Loucy (cell line): ENCODE measurements around the gene SLC29A3.

Experiments
- H2AFZ ChIP-seq: fragments of 200-600 bp; sonication (generic); 2 replicates; pipeline ENCODE4 v1.6.0; 2016; ENCODE audit warnings: antibody characterized with exemption, mild to moderate bottlenecking, low read length, moderate library complexity
- H3F3A ChIP-seq: fragments of 200-600 bp; 2 replicates; pipeline ENCODE4 v1.6.0; 2016; ENCODE audit warnings: antibody characterized with exemption, low read depth, mild to moderate bottlenecking
- H3K27me3 ChIP-seq: fragments of 200-600 bp; sonication (generic); 2 replicates; pipeline ENCODE4 v1.6.1; 2014; ENCODE audit warnings: low read length, mild to moderate bottlenecking; ENCODE audit not compliant: insufficient read depth, poor library complexity, severe bottlenecking
- H3K36me3 ChIP-seq: fragments of 200-600 bp; sonication (generic); 2 replicates; pipeline ENCODE4 v1.6.1; 2016; ENCODE audit warnings: low read length; ENCODE audit not compliant: insufficient read depth
- H3K4me1 ChIP-seq: fragments of 200-600 bp; sonication (generic); 2 replicates; pipeline ENCODE4 v1.5.1; 2014; ENCODE audit warnings: low read length, mild to moderate bottlenecking; ENCODE audit not compliant: insufficient read depth, poor library complexity, severe bottlenecking
- H3K4me2 ChIP-seq: fragments of 200-600 bp; sonication (generic); 2 replicates; pipeline ENCODE4 v1.6.0; 2014; ENCODE audit warnings: antibody characterized with exemption, low read length, low read depth, mild to moderate bottlenecking; ENCODE audit not compliant: poor library complexity, severe bottlenecking
- H3K4me3 ChIP-seq: fragments of 200-600 bp; sonication (generic); 2 replicates; pipeline ENCODE4 v1.5.1; 2014; ENCODE audit warnings: low read length, mild to moderate bottlenecking, mixed read lengths; ENCODE audit not compliant: poor library complexity, severe bottlenecking
- H3K79me2 ChIP-seq: fragments of 200-600 bp; sonication (generic); 2 replicates; pipeline ENCODE4 v1.6.1; 2014; ENCODE audit warnings: low read length; ENCODE audit not compliant: insufficient read depth
- H3K9ac ChIP-seq: fragments of 200-600 bp; sonication (generic); 2 replicates; pipeline ENCODE4 v1.6.0; 2014; ENCODE audit warnings: mild to moderate bottlenecking, low read depth, low read length, moderate library complexity; ENCODE audit not compliant: poor library complexity, severe bottlenecking
- H3K9me2 ChIP-seq: fragments of 200-600 bp; sonication (generic); replicated peaks from 2 replicates; pipeline ENCODE4 v1.6.1; 2016; ENCODE audit warnings: low read depth, low read length, mixed read lengths
- H3K9me3 ChIP-seq: fragments of 200-600 bp; sonication (generic); 2 replicates; pipeline ENCODE4 v1.6.1; 2014; ENCODE audit warnings: mild to moderate bottlenecking, antibody characterized with exemption, low read length, low read depth; ENCODE audit not compliant: insufficient read depth
- H4K20me1 ChIP-seq: fragments of 200-600 bp; sonication (generic); 2 replicates; pipeline ENCODE4 v1.6.0; 2014; ENCODE audit warnings: antibody characterized with exemption, low read length, mild to moderate bottlenecking; ENCODE audit not compliant: insufficient read depth, poor library complexity, severe bottlenecking
- EZH2phosphoT487 ChIP-seq: fragments of 200-600 bp; IDR thresholded peaks from 2 replicates; pipeline ENCODE4 v1.6.1; 2018; ENCODE audit warnings: antibody characterized with exemption, mild to moderate bottlenecking, moderate library complexity, borderline replicate concordance
- TF ChIP-seq, protein P1 (sequence below): fragments of 200-600 bp; sonication (generic); conservative IDR thresholded peaks from 2 replicates; pipeline ENCODE4 v1.5.1; 2014; ENCODE audit warnings: mild to moderate bottlenecking, antibody characterized with exemption, low read length

Gene SLC29A3

DNA sequence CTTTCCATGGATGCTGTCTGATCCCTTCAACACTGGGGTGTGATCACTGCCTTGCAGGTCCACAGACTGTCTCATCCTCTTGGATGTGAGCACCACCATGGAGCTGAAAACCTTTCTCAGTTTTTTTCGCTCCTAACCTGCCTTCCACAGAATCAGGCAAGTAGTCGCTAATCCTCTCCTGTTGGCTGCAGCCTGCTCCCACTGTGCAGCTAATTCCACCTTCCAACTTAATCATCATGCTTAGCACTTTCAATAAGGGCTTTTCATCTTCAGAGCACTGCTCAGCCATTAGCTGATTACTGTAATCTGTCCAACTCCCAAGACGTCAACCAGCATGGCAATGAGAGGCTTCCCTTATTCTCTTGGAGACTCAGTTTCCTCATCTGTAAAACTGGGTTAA lies 62.6 kb downstream of the SLC29A3 start:
- H3K27me3 ChIP-seq, result no peaks in the 10 kb centered on the region

DNA sequence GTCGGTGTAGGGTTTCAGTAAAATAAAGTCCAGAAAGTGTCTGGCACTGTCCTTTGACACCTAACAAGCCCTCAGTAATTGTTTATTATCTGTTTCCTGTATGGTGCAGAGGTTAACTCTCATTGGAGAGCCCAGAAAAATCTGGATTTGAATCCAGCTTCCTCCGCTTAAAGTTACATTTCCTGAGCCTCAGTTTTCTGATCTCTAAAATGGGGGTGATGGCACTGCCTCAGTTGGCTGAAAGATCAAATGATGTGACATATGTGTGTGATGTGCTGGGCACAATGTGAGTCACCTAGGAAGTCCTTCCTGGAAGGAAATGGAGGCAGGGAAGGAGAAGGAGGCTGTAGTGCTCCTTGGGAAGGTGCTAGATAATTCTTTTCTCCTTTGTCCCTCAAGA lies 63.0 kb downstream of the SLC29A3 start:
- no peak for TF ChIP-seq EZH2phosphoT487
- TF ChIP-seq, protein P1, sequence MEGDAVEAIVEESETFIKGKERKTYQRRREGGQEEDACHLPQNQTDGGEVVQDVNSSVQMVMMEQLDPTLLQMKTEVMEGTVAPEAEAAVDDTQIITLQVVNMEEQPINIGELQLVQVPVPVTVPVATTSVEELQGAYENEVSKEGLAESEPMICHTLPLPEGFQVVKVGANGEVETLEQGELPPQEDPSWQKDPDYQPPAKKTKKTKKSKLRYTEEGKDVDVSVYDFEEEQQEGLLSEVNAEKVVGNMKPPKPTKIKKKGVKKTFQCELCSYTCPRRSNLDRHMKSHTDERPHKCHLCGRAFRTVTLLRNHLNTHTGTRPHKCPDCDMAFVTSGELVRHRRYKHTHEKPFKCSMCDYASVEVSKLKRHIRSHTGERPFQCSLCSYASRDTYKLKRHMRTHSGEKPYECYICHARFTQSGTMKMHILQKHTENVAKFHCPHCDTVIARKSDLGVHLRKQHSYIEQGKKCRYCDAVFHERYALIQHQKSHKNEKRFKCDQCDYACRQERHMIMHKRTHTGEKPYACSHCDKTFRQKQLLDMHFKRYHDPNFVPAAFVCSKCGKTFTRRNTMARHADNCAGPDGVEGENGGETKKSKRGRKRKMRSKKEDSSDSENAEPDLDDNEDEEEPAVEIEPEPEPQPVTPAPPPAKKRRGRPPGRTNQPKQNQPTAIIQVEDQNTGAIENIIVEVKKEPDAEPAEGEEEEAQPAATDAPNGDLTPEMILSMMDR, result no peak
- no peaks in the 10 kb centered on the region for H3K79me2 ChIP-seq
- H3K27me3 ChIP-seq, result no peaks in the 10 kb centered on the region
- no peaks in the 10 kb centered on the region for H3K36me3 ChIP-seq
- H3K4me1 ChIP-seq, result no peaks in the 10 kb centered on the region
- no peak overlapping the region for H2AFZ ChIP-seq
- H3K9me3 ChIP-seq, result no peaks in the 10 kb centered on the region
- no peak overlapping the region for H3K4me2 ChIP-seq
- H3K9ac ChIP-seq, result no peak overlapping the region
- H3F3A ChIP-seq, result no peaks in the 10 kb centered on the region
- no peaks in the 10 kb centered on the region for H3K9me2 ChIP-seq
- no peaks in the 10 kb centered on the region for H4K20me1 ChIP-seq
- no peak overlapping the region for H3K4me3 ChIP-seq

More for the DNA sequence above, 62.6 kb downstream of the SLC29A3 start:
- no peaks in the 10 kb centered on the region for H3K9me3 ChIP-seq
- H2AFZ ChIP-seq, result no peak overlapping the region
- H3K79me2 ChIP-seq, result no peaks in the 10 kb centered on the region
- H4K20me1 ChIP-seq, result no peaks in the 10 kb centered on the region
- H3F3A ChIP-seq, result no peaks in the 10 kb centered on the region
- H3K4me3 ChIP-seq, result no peak overlapping the region
- H3K9ac ChIP-seq, result no peak overlapping the region
- no peaks in the 10 kb centered on the region for H3K9me2 ChIP-seq
- no peaks in the 10 kb centered on the region for H3K4me1 ChIP-seq
- TF ChIP-seq EZH2phosphoT487, result no peak
- TF ChIP-seq, protein P1, result no peak
- no peak overlapping the region for H3K4me2 ChIP-seq
- no peaks in the 10 kb centered on the region for H3K36me3 ChIP-seq

DNA sequence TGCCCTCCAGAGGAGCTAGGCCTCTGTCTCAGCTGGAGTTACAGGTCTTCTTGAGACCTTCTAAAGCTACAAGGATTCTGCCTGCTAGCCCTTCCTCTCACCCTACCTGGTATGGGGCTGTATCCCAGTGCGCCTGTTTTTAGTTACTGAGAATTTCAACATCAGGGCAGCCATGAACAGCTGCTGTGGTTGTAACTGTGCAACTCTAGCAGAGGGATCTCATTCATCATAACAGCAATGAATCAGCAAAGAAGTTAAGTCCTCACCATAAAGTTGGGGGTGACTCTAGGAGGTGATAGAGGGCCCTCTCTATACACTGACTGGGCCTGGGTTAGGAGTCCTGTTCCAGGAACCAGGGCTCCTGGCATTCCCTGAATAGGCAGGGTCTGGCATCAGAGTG lies 63.7 kb downstream of the SLC29A3 start:
- Histone ChIP-seq H3K36me3 (no peaks in the 10 kb centered on the region), H2AFZ (no peak overlapping the region), H3F3A (no peaks in the 10 kb centered on the region), H4K20me1 (no peaks in the 10 kb centered on the region), H3K4me2 (no peak overlapping the region), H3K9me2 (no peaks in the 10 kb centered on the region), H3K9ac (no peak overlapping the region), H3K4me1 (no peaks in the 10 kb centered on the region), H3K9me3 (no peaks in the 10 kb centered on the region), H3K4me3 (no peak overlapping the region), H3K27me3 (no peaks in the 10 kb centered on the region), H3K79me2 (no peaks in the 10 kb centered on the region)
- TF ChIP-seq, protein P1, result no peak
- no peak for TF ChIP-seq EZH2phosphoT487
